Measurements from ENCODE around the gene NRIP1.
A peak's percentile ranks its signal among the peaks of the same experiment; 100 is the strongest.

Gene NRIP1

GRCh38 chr21:15064576-15065391 lies at the start of gene NRIP1:
Gene NRIP1 (minus strand): TSS chr21:15065000. CDS start chr21:14968192, 96,808 bp downstream.
- Mint-ChIP-seq H3K27me3 (no peaks in the 10 kb centered on the region), H3K27ac (peak within 1 kb of the TSS; percentile 96), H3K9me3 (no peaks in the 10 kb centered on the region), H3K4me1 (ENCODE audit: low read depth) (peaks cover 49% of the 10 kb centered on the region), H3K36me3 (ENCODE audit: low read depth) (peaks cover 4% of the 10 kb centered on the region), H3K4me3 (peak within 1 kb of the TSS; percentile 92)

DNA sequence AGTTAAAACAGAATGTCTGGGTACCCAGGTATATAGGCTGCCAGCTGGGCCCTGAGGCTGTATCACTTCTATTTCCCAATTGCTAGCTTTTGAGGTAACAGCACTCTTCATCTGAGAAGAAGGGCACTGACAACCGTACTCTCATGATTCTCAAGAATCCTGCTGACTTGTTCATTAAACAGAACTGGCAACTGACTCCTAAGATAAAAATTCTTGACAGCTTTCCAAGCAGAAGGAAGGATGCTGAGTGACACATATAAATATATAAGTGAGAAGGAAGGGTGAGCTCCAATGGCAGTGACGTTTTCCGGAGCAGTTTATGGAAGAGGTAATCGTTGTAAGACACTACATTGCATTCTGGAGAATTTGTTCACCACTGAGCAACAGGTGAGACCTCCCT lies 48.1 kb upstream of the NRIP1 start:
- Mint-ChIP-seq H3K4me1 (ENCODE audit: low read depth) (no peaks in the 10 kb centered on the region), H3K27me3 (no peaks in the 10 kb centered on the region), H3K27ac (no peak overlapping the region), H3K4me3 (no peak overlapping the region), H3K36me3 (ENCODE audit: low read depth) (no peaks in the 10 kb centered on the region), H3K9me3 (no peaks in the 10 kb centered on the region)

DNA sequence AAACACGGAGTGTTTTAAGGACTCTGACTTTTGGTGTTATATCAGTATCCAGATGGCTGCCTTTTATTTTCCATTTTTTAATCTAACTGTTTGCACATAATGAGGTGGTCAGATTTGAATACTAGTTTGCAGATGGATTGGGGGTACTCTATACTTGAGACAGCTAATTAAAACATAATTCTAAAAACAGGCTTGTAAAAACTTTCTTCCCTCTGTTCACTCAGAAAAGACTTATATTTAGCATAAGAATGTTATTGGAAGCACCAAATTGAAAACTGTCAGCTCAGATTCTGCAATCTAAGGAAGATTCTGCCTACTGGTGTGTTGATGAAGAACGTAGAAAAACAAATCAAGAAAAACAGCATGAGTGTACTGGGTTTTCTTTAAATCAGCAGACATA lies 44.0 kb upstream of the NRIP1 start:
- H3K27me3 Mint-ChIP-seq: no peaks in the 10 kb centered on the region
- H3K36me3 Mint-ChIP-seq (ENCODE audit: low read depth): no peaks in the 10 kb centered on the region
- H3K9me3 Mint-ChIP-seq: no peaks in the 10 kb centered on the region
- no peak overlapping the region for H3K4me3 Mint-ChIP-seq
- H3K4me1 Mint-ChIP-seq (ENCODE audit: low read depth): no peaks in the 10 kb centered on the region
- no peak overlapping the region for H3K27ac Mint-ChIP-seq

GRCh38 chr21:15104470-15104869 lies 39.7 kb upstream of the NRIP1 start:
- Mint-ChIP-seq H3K36me3 (ENCODE audit: low read depth) (no peaks in the 10 kb centered on the region), H3K4me1 (ENCODE audit: low read depth) (no peaks in the 10 kb centered on the region), H3K27me3 (no peaks in the 10 kb centered on the region), H3K4me3 (no peak overlapping the region), H3K9me3 (no peaks in the 10 kb centered on the region), H3K27ac (no peak overlapping the region)

DNA sequence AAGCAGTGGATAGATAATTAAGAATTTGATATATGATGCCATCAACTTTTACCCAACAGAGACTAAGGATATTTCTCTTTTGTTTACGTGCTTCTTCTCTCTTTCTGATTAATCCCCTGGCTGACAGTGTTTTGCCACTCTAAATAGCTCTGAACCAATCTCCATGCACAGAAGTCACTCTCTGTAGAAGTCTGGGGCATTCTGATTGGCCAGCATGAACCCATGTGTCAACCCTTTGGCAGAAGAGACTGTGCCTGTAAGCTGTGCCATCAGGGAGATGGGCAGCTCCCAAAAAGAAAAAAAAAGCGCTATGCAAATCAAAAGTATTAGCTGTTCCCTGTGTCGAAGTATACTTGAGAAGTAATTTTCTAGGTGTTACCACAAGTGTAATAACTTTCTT lies 34.1 kb upstream of the NRIP1 start:
- no peaks in the 10 kb centered on the region for H3K4me1 Mint-ChIP-seq (ENCODE audit: low read depth)
- no peak overlapping the region for H3K27ac Mint-ChIP-seq
- no peaks in the 10 kb centered on the region for H3K27me3 Mint-ChIP-seq
- H3K4me3 Mint-ChIP-seq: no peak overlapping the region
- no peaks in the 10 kb centered on the region for H3K36me3 Mint-ChIP-seq (ENCODE audit: low read depth)
- H3K9me3 Mint-ChIP-seq: no peaks in the 10 kb centered on the region

DNA sequence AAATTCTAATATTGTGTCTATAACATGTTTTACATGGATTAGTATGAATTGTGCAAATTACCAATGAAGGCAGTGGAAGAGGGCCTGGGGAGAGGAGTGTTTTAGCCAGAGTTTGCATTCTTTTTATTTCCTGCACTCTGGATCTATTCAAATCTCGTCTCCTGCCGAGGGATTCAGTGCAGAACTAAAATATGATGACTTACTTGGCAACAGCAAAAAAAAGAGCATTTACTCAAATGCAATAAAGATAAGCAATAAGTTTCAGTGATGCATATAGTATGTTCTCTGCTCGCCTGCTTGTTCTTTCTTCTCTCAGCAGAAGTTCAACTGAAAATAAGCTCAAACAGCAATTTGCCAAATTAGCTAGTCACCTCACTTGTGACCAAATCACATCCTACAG lies 33.4 kb upstream of the NRIP1 start:
- Mint-ChIP-seq H3K27ac (no peak overlapping the region), H3K4me3 (no peak overlapping the region), H3K36me3 (ENCODE audit: low read depth) (no peaks in the 10 kb centered on the region), H3K27me3 (no peaks in the 10 kb centered on the region), H3K9me3 (no peaks in the 10 kb centered on the region), H3K4me1 (ENCODE audit: low read depth) (no peaks in the 10 kb centered on the region)

- H3K36me3 Mint-ChIP-seq (ENCODE audit: low read depth): no peaks in the 10 kb centered on the region
These were observed 32.8 kb upstream of the NRIP1 start for GRCh38 chr21:15097580-15097979.

GRCh38 chr21:15096146-15096545 lies 31.3 kb upstream of the NRIP1 start:
- no peaks in the 10 kb centered on the region for H3K9me3 Mint-ChIP-seq

More at GRCh38 chr21:15097580-15097979, 32.8 kb upstream of the NRIP1 start:
- no peaks in the 10 kb centered on the region for H3K9me3 Mint-ChIP-seq
- no peak overlapping the region for H3K27ac Mint-ChIP-seq
- H3K27me3 Mint-ChIP-seq: no peaks in the 10 kb centered on the region
- H3K4me3 Mint-ChIP-seq: no peak overlapping the region
- no peaks in the 10 kb centered on the region for H3K4me1 Mint-ChIP-seq (ENCODE audit: low read depth)

DNA sequence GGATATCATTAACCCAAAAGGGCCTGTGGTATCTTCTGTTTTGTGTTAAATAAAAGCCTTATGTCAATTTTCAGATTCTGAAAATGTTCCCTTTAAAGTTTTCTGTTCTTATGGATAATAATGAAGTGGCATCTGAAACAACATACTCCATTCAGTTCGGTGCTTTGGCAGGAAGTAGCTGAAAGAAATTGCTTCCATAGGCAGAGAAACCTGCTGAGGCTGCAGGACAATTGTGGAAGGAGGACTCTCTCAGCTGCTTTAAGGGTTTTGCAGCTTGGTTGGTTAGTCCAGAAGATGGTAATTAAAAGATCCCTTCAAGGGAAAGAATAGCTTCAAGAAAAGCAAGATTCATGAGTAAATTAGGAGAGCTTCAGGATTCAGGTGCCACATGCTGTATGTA lies 30.5 kb upstream of the NRIP1 start:
- Mint-ChIP-seq H3K4me1 (ENCODE audit: low read depth) (no peaks in the 10 kb centered on the region), H3K27me3 (no peaks in the 10 kb centered on the region), H3K4me3 (no peak overlapping the region), H3K36me3 (ENCODE audit: low read depth) (no peaks in the 10 kb centered on the region), H3K27ac (no peak overlapping the region), H3K9me3 (no peaks in the 10 kb centered on the region)

More at GRCh38 chr21:15096146-15096545, 31.3 kb upstream of the NRIP1 start:
- no peak overlapping the region for H3K27ac Mint-ChIP-seq
- no peak overlapping the region for H3K4me3 Mint-ChIP-seq
- no peaks in the 10 kb centered on the region for H3K36me3 Mint-ChIP-seq (ENCODE audit: low read depth)
- no peaks in the 10 kb centered on the region for H3K27me3 Mint-ChIP-seq
- no peaks in the 10 kb centered on the region for H3K4me1 Mint-ChIP-seq (ENCODE audit: low read depth)

GRCh38 chr21:15094706-15095105 lies 29.9 kb upstream of the NRIP1 start:
- Mint-ChIP-seq H3K4me3 (no peak overlapping the region), H3K4me1 (ENCODE audit: low read depth) (no peaks in the 10 kb centered on the region), H3K36me3 (ENCODE audit: low read depth) (no peaks in the 10 kb centered on the region), H3K9me3 (no peaks in the 10 kb centered on the region), H3K27me3 (no peaks in the 10 kb centered on the region), H3K27ac (no peak overlapping the region)

DNA sequence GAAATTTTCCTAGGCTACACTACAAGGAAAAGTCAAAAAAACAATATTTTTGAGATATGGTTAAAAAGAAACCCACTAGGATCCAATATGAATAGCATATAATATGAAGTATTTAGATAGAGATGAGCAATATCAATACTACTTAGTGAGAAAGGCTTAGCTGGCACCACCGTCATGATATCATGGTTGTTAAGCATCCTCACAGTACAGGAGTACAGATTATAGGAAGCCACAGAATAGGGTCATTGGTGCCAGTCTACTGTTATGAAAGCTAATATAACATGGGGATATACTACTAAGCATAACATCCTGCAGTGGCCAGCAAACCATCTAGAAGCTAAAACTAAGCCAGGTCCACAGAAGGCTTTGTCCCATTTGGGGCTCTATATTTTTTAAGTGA lies 28.4 kb upstream of the NRIP1 start:
- H3K4me3 Mint-ChIP-seq: no peak overlapping the region
- no peaks in the 10 kb centered on the region for H3K27me3 Mint-ChIP-seq
- no peaks in the 10 kb centered on the region for H3K4me1 Mint-ChIP-seq (ENCODE audit: low read depth)
- no peaks in the 10 kb centered on the region for H3K9me3 Mint-ChIP-seq
- no peak overlapping the region for H3K27ac Mint-ChIP-seq
- H3K36me3 Mint-ChIP-seq (ENCODE audit: low read depth): no peaks in the 10 kb centered on the region

DNA sequence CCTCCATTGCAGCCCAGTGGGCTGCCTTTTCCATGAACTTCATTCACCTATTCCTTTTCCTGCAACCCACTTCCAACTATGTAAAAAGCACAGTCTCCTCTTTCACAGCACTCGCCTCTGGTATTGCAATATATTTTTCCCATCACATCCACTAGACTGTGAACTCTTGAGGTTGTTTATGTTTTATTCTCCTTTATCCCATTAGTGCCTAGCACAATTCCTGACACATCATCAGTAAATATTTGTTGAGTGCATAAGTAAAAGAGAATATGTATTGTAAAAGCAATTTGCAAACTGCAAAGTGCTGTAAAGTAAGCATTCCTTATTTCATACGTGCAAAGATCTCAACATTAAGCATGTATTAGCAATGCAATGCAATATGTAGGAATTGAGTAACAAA lies 27.9 kb upstream of the NRIP1 start:
- Mint-ChIP-seq H3K36me3 (ENCODE audit: low read depth) (no peaks in the 10 kb centered on the region), H3K9me3 (no peaks in the 10 kb centered on the region), H3K4me3 (no peak overlapping the region), H3K4me1 (ENCODE audit: low read depth) (no peaks in the 10 kb centered on the region), H3K27me3 (no peaks in the 10 kb centered on the region), H3K27ac (no peak overlapping the region)

GRCh38 chr21:15090390-15090789 lies 25.6 kb upstream of the NRIP1 start:
- no peaks in the 10 kb centered on the region for H3K9me3 Mint-ChIP-seq
- H3K4me3 Mint-ChIP-seq: no peak overlapping the region
- no peaks in the 10 kb centered on the region for H3K36me3 Mint-ChIP-seq (ENCODE audit: low read depth)
- no peak overlapping the region for H3K27ac Mint-ChIP-seq
- H3K27me3 Mint-ChIP-seq: no peaks in the 10 kb centered on the region
- H3K4me1 Mint-ChIP-seq (ENCODE audit: low read depth): no peaks in the 10 kb centered on the region

GRCh38 chr21:15088488-15088887 lies 23.7 kb upstream of the NRIP1 start:
- no peaks in the 10 kb centered on the region for H3K9me3 Mint-ChIP-seq
- no peaks in the 10 kb centered on the region for H3K27me3 Mint-ChIP-seq
- H3K27ac Mint-ChIP-seq: no peak overlapping the region
- no peaks in the 10 kb centered on the region for H3K36me3 Mint-ChIP-seq (ENCODE audit: low read depth)
- H3K4me1 Mint-ChIP-seq (ENCODE audit: low read depth): no peaks in the 10 kb centered on the region
- H3K4me3 Mint-ChIP-seq: no peak overlapping the region

- H3K27ac Mint-ChIP-seq: no peak overlapping the region
- no peak overlapping the region for H3K4me3 Mint-ChIP-seq
- no peaks in the 10 kb centered on the region for H3K36me3 Mint-ChIP-seq (ENCODE audit: low read depth)
- no peaks in the 10 kb centered on the region for H3K27me3 Mint-ChIP-seq
- H3K9me3 Mint-ChIP-seq: no peaks in the 10 kb centered on the region
- no peaks in the 10 kb centered on the region for H3K4me1 Mint-ChIP-seq (ENCODE audit: low read depth)
These were observed 19.9 kb upstream of the NRIP1 start for GRCh38 chr21:15084668-15085067.

DNA sequence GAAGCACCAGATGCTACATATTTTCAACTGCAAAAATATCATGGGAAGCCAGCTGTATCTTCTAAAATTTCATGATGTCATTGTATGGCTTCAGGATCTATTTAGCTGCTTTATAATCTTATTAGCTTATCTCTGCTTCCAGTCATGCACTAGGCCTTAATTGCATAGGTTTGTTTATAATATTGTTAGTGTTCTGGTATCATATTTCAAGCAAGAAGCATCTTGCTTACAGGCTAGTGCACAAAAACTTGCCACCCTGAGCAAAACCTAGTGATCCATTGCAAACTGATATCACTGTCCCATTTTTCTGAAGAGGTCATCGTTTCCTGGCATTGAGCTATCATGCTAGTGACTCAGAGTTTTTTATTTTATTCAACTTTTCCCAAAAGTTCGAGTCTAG lies 15.7 kb upstream of the NRIP1 start:
- H3K27me3 Mint-ChIP-seq: peaks cover 6% of the 10 kb centered on the region
- H3K4me1 Mint-ChIP-seq (ENCODE audit: low read depth): no peaks in the 10 kb centered on the region
- H3K4me3 Mint-ChIP-seq: no peak overlapping the region
- H3K9me3 Mint-ChIP-seq: no peaks in the 10 kb centered on the region
- H3K36me3 Mint-ChIP-seq (ENCODE audit: low read depth): no peaks in the 10 kb centered on the region
- H3K27ac Mint-ChIP-seq: no peak overlapping the region
